ENCODE measurements around the gene NLGN2. TPM values are rescaled to one million over a fixed set of nuclear protein-coding genes. Genes with fewer than 3 reads are reported as not detected.

The NLGN2 gene
- total RNA-seq, 2 donors from 2014 or later, result 2.5 to 5.0 TPM

DNA sequence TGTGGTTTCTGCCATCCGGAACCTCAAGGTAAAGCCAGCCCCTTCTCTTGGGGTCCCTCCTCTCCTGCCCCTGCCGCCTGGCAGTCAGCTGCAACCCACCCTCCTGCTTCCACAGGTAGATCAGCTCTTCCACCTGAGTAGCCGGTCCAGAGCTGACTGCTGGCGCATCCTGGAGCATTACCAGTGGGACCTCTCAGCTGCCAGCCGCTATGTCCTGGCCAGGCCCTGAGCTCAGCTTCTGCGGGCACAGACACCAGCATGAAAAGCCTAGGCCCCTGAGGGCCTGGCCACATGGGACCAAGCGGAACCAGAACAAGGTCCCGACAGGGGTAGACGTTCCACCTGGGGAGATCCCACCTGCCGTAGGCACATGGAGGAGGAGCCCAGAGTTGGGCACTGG, 18.8 kb upstream of the NLGN2 start:
- Histone ChIP-seq H3K9me3 (no peaks in the 10 kb centered on the region), H3K27me3 (no peaks in the 10 kb centered on the region), H3K4me1 (no peaks in the 10 kb centered on the region), H3K4me3 (no peak overlapping the region), H3K36me3 (peaks cover 7% of the 10 kb centered on the region), H3K27ac (no peak overlapping the region), H3K9ac (ENCODE audit: low read depth in 2 of 2, low read length in 2 of 2) (no peak overlapping the region)
- intact Hi-C loops (cut with DNase I), result no loop called here
- no peak for DNase-seq
- TF ChIP-seq, protein P1, sequence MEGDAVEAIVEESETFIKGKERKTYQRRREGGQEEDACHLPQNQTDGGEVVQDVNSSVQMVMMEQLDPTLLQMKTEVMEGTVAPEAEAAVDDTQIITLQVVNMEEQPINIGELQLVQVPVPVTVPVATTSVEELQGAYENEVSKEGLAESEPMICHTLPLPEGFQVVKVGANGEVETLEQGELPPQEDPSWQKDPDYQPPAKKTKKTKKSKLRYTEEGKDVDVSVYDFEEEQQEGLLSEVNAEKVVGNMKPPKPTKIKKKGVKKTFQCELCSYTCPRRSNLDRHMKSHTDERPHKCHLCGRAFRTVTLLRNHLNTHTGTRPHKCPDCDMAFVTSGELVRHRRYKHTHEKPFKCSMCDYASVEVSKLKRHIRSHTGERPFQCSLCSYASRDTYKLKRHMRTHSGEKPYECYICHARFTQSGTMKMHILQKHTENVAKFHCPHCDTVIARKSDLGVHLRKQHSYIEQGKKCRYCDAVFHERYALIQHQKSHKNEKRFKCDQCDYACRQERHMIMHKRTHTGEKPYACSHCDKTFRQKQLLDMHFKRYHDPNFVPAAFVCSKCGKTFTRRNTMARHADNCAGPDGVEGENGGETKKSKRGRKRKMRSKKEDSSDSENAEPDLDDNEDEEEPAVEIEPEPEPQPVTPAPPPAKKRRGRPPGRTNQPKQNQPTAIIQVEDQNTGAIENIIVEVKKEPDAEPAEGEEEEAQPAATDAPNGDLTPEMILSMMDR (IDR thresholded peaks at IDR 0.05), result no peak

DNA sequence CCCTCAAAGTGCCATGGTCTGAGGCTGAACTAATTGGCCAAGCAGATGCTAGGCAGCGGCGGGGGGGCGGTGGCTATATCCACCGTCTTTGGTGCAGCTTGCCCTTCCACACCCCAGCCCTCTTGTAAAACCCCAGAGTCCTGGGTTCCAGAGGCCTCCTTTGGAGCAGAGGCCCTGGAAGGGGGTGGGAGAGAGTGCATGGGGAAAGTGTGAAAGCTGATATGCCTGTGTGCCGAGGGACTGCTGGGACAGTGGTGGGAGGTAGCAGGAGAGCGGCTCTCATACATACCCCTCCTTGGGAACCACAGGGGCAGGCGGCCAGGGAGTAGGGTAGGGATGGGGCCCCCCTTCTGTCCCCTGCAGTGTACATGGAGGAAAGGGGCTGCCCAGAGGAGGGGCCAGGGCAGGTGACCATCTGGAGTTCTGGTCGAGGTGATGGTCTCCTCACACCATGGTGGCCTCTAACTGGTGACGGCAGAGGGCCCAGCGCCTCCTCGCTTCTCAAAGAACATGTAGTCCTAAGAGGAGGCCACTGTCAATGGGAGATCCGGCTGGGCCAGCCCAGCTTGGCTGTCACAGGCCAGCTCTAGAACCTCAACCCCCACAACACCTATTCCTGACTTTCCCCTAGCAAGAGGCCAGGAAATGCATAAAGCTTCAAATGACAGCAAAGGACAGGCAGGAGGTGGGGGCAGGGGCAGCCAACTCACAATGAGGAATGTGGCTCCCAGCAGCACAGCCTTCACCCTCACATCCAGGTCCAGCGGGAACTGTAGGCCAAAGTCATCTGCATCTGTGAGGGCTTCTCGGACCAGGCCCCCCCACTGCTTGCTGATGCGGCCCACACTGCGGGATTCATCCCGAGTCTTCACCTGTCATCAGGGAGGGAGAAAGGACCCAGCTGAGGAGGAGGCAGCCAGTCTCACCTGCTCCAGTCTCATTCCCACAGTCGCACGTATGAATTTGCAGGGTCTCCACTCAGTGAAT, 17.4 kb upstream of the NLGN2 start:
- Histone ChIP-seq H3K4me1 (no peaks in the 10 kb centered on the region), H3K4me3 (no peak overlapping the region), H3K36me3 (peaks cover 7% of the 10 kb centered on the region), H3K9me3 (no peaks in the 10 kb centered on the region), H3K9ac (ENCODE audit: low read depth in 2 of 2, low read length in 2 of 2) (no peak overlapping the region), H3K27me3 (no peaks in the 10 kb centered on the region), H3K27ac (no peak overlapping the region)
- TF ChIP-seq, protein P1 (IDR thresholded peaks at IDR 0.05), result no peak
- intact Hi-C loops (cut with DNase I), result no loop called here
- no peak for DNase-seq

- Histone ChIP-seq H3K36me3 (peaks cover 7% of the 10 kb centered on the region), H3K27me3 (no peaks in the 10 kb centered on the region), H3K27ac (no peak overlapping the region), H3K9me3 (no peaks in the 10 kb centered on the region), H3K4me3 (no peak overlapping the region), H3K9ac (ENCODE audit: low read depth in 2 of 2, low read length in 2 of 2) (no peak overlapping the region), H3K4me1 (no peaks in the 10 kb centered on the region)
- DNase-seq, result no peak
- intact Hi-C loops (cut with DNase I), result no loop called here
- TF ChIP-seq, protein P1 (IDR thresholded peaks at IDR 0.05), result no peak
These were observed 16.3 kb upstream of the NLGN2 start for GRCh38 chr17:7391307-7391706.

DNA sequence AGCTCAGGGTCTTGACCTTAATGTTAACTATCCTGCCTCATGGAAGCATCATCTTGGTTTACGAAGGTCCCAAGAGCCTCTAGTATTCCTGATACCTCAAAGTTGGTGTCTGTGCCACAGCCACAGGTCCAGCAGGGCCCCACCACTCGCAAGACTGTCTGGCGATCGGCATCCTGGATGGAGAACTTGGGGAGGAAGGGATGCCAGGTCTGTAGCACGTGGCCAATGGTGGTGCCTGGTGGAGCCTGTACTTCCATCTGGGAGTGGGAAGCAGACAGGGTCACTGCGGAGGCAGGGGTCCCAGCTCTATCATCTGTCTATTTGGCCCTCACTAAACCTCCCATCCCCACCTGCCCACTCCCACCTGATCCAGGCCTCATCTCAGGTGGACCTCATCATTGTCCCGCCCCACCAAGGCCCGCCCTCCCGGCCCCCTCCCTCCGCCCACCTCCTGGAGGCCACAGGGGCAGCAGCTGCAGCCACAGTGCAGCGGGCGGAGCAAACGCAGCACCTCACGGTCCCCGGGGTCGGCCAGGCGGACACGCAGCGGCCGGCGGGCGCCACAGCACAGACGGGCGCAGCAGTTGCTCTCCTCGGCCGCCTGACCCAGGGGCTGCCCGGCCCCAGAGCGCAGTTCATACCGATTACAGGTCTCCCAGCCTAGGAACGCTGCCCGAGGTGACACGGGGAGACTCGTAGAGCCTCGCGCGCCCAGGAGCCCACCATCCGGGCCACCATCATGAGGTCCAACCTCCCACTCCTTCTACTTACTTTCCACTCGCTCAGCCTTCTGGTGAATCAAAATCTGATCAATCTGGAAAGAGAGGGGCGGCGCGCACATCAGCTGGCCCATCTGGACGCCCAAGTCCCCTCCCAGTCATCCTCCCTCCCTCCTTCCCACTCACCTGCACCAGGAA, 14.7 kb upstream of the NLGN2 start:
- peaks cover 7% of the 10 kb centered on the region for H3K36me3 ChIP-seq
- H3K27me3 ChIP-seq, result no peaks in the 10 kb centered on the region
- no peak overlapping the region for H3K27ac ChIP-seq
- intact Hi-C loops (cut with DNase I), result no loop called here
- no peak for DNase-seq
- no peaks in the 10 kb centered on the region for H3K9me3 ChIP-seq
- peak overlapping the region; percentile 60 for H3K4me3 ChIP-seq
- TF ChIP-seq, protein P1 (IDR thresholded peaks at IDR 0.05), result no peak
- no peaks in the 10 kb centered on the region for H3K4me1 ChIP-seq
- H3K9ac ChIP-seq (ENCODE audit: low read depth in 2 of 2, low read length in 2 of 2), result peak overlapping the region in 1 of 2 donors; percentile 77

All from colonic mucosa (tissue), 4 donors.